PFSK-1 (cell line): Measurements from ENCODE around the gene SKI.

Experiments
- FOXP2 ChIP-seq: optimal IDR thresholded peaks from 2 replicates; pipeline ENCODE3; 2011; ENCODE audit warnings: borderline replicate concordance, control low read depth, inconsistent platforms; ENCODE audit not compliant: insufficient read depth; ENCODE audit errors: extremely low read length, extremely low read depth
- POLR2AphosphoS5 ChIP-seq: IDR thresholded peaks from 2 replicates; pipeline ENCODE4 v1.6.1; 2012; ENCODE audit warnings: low read depth, mild to moderate bottlenecking, control low read depth, low read length, moderate library complexity
- SIN3A ChIP-seq: IDR thresholded peaks from 2 replicates; pipeline ENCODE4 v1.6.1; 2012; ENCODE audit warnings: mild to moderate bottlenecking, low read length, moderate library complexity, borderline replicate concordance; ENCODE audit not compliant: insufficient read depth
- TAF1 ChIP-seq: IDR thresholded peaks from 2 replicates; pipeline ENCODE4 v1.6.1; 2012; ENCODE audit warnings: low read length, control low read depth, borderline replicate concordance; ENCODE audit not compliant: insufficient read depth
- TF ChIP-seq, protein P1 (sequence below), 2 experiments: IDR thresholded peaks; 2 replicates each; pipeline versions ENCODE4 v1.6.1 to v1.8.0; 2011 to 2012; ENCODE audit warnings: low read depth in 2 of 2, low read length in 2 of 2, control low read depth in 1 of 2, inconsistent platforms in 1 of 2, mild to moderate bottlenecking in 1 of 2, moderate library complexity in 1 of 2; ENCODE audit not compliant: insufficient read depth in 1 of 2

DNA sequence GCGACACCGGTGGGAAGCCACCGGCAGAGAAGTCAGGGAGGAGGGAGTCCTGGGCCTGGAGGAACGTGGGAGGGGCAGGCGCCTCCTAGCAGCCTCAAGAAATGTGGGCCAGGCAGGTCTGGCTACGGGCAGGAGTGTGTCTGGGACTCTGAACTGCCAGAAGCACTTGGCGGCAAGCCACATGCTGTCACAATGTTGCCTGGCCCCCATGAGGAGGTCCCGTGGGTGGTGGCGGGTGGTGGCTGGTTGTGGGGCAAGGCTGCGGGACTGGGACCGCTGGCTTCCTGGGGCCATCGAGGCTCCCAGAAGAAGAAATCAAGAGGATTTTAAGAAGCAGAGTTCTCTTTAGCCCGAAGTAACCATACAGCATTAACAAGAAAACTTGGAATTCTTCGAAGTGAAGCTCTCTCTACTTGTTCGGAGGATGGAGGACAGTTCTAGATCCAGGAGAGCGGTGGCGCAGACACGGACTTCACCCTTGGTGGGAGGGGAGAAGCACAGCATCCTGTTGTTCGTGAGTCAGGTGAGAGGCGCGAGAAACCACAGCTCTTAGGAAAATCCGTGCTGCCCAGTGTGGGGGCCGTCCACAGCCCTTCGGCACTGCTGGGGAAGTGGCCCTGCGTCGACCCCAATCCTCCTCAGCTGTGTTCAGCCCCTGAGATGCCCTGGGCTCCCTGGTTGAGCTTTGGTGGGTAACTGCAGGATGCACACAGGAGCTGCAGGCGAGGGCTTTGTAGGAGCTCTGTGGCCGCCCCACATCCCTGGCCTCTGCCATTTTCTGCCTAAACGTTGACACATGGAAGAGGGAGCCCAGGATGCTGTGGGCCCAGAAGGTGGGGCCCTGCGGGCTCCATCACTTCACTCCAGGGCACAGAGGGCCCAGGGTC, 12.4 kb downstream of the SKI start:
- TF ChIP-seq SIN3A (no peak), POLR2AphosphoS5 (no peak), TAF1 (no peak), FOXP2 (no peak)
- TF ChIP-seq, protein P1, sequence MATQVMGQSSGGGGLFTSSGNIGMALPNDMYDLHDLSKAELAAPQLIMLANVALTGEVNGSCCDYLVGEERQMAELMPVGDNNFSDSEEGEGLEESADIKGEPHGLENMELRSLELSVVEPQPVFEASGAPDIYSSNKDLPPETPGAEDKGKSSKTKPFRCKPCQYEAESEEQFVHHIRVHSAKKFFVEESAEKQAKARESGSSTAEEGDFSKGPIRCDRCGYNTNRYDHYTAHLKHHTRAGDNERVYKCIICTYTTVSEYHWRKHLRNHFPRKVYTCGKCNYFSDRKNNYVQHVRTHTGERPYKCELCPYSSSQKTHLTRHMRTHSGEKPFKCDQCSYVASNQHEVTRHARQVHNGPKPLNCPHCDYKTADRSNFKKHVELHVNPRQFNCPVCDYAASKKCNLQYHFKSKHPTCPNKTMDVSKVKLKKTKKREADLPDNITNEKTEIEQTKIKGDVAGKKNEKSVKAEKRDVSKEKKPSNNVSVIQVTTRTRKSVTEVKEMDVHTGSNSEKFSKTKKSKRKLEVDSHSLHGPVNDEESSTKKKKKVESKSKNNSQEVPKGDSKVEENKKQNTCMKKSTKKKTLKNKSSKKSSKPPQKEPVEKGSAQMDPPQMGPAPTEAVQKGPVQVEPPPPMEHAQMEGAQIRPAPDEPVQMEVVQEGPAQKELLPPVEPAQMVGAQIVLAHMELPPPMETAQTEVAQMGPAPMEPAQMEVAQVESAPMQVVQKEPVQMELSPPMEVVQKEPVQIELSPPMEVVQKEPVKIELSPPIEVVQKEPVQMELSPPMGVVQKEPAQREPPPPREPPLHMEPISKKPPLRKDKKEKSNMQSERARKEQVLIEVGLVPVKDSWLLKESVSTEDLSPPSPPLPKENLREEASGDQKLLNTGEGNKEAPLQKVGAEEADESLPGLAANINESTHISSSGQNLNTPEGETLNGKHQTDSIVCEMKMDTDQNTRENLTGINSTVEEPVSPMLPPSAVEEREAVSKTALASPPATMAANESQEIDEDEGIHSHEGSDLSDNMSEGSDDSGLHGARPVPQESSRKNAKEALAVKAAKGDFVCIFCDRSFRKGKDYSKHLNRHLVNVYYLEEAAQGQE (IDR thresholded peaks at IDR 0.05; ENCODE audit: insufficient read depth in 1 of 2, low read depth in 2 of 2, low read length in 2 of 2), result no peak
